GM18505 (cell line): ENCODE data around the gene LRRFIP2.
A peak's percentile ranks its signal among the peaks of the same experiment; 100 is the strongest.

Experiments
- ATAC-seq: cut with Tn5 transposase; IDR thresholded peaks from one replicate; pipeline ENCODE4 v1.9.1; 2021; ENCODE audit not compliant: unreplicated experiment
- POLR2A ChIP-seq: IDR thresholded peaks from 4 replicates; pipeline ENCODE4 v1.6.1; 2011; ENCODE audit warnings: borderline replicate concordance; ENCODE audit not compliant: insufficient read depth, insufficient read length; ENCODE audit errors: extremely low read depth

Gene LRRFIP2

GRCh38 chr3:37143821-37144220, 30.6 kb downstream of the LRRFIP2 start:
- no peak for ATAC-seq
- no peak for TF ChIP-seq POLR2A

- ATAC-seq, result no peak
- no peak for TF ChIP-seq POLR2A
Observed at GRCh38 chr3:37141676-37142075, 32.7 kb downstream of the LRRFIP2 start.

GRCh38 chr3:37140899-37141541, 33.4 kb downstream of the LRRFIP2 start:
- TF ChIP-seq POLR2A, result no peak
- ATAC-seq, result no peak

- peak; percentile 58 for ATAC-seq
Observed at GRCh38 chr3:37139567-37140052, 34.8 kb downstream of the LRRFIP2 start.

GRCh38 chr3:37138816-37139215, 35.6 kb downstream of the LRRFIP2 start:
- ATAC-seq, result no peak
- no peak for TF ChIP-seq POLR2A

More at GRCh38 chr3:37139567-37140052, 34.8 kb downstream of the LRRFIP2 start:
- no peak for TF ChIP-seq POLR2A

GRCh38 chr3:37137516-37137915, 36.9 kb downstream of the LRRFIP2 start:
- ATAC-seq, result no peak
- TF ChIP-seq POLR2A, result no peak

GRCh38 chr3:37136067-37136466, 38.3 kb downstream of the LRRFIP2 start:
- TF ChIP-seq POLR2A, result no peak

GRCh38 chr3:37135561-37135960, 38.8 kb downstream of the LRRFIP2 start:
- TF ChIP-seq POLR2A, result no peak
- no peak for ATAC-seq

More at GRCh38 chr3:37136067-37136466, 38.3 kb downstream of the LRRFIP2 start:
- ATAC-seq, result no peak

- no peak for TF ChIP-seq POLR2A
- no peak for ATAC-seq
Observed at GRCh38 chr3:37132334-37132733, 42.0 kb downstream of the LRRFIP2 start.

- ATAC-seq, result no peak
- no peak for TF ChIP-seq POLR2A
Observed at GRCh38 chr3:37131860-37132144, 42.6 kb downstream of the LRRFIP2 start.

GRCh38 chr3:37130984-37131859, 43.2 kb downstream of the LRRFIP2 start:
- no peak for ATAC-seq

GRCh38 chr3:37130448-37130847, 43.9 kb downstream of the LRRFIP2 start:
- TF ChIP-seq POLR2A, result no peak
- no peak for ATAC-seq

More at GRCh38 chr3:37130984-37131859, 43.2 kb downstream of the LRRFIP2 start:
- no peak for TF ChIP-seq POLR2A

- peak; percentile 71 for ATAC-seq
Observed at GRCh38 chr3:37129871-37130270, 44.5 kb downstream of the LRRFIP2 start.

GRCh38 chr3:37127340-37127739, 47.0 kb downstream of the LRRFIP2 start:
- TF ChIP-seq POLR2A, result no peak
- no peak for ATAC-seq

More at GRCh38 chr3:37129871-37130270, 44.5 kb downstream of the LRRFIP2 start:
- TF ChIP-seq POLR2A, result no peak
